HG02623 (cell line): ENCODE results near the gene TSHZ1.

Experiments used
- ATAC-seq: cut with Tn5 transposase; IDR thresholded peaks from one replicate; pipeline ENCODE4 v1.9.1; 2021; ENCODE audit warnings: moderate library complexity; ENCODE audit not compliant: unreplicated experiment

The TSHZ1 gene

GRCh38 chr18:75264926-75265597 lies 54.5 kb downstream of the TSHZ1 start:
- no peak for ATAC-seq

GRCh38 chr18:75265872-75266271 lies 55.3 kb downstream of the TSHZ1 start:
- no peak for ATAC-seq

DNA sequence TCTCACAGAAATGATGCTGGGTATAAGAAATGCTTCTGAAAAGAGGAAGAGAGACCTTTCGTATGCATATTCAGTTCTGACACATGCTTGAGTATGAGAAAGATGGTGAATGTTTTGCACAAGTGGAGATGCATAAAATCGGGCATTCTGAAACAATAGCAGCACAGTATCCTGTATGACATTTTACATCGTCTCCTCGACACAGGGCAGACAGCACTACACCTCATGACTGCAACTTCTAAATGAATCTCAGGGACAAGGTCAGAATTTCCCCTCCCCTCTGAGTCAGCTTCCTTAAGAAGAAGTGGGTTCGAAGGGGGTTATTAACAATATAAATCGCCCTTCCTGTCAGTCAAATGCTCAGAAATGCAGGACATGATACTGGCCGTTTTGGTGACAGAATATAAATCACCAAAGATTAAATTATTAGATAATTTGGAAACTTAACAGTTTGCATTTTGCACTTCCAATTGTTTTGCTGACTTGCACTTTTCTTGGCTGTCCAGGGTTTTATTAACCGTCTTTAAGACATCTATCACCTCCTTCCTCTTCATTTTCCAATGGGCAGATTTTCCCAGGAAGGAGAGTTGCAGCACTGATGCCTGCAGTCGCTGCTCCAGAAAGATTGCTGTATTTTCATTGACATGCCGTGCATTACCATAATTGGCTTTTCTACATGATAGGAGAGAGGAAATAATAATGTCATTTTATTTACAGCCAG lies 57.2 kb downstream of the TSHZ1 start:
- ATAC-seq, result no peak

- no peak for ATAC-seq
Measured at GRCh38 chr18:75268364-75268646, 57.7 kb downstream of the TSHZ1 start.

GRCh38 chr18:75269124-75269680 lies 58.6 kb downstream of the TSHZ1 start:
- no peak for ATAC-seq

DNA sequence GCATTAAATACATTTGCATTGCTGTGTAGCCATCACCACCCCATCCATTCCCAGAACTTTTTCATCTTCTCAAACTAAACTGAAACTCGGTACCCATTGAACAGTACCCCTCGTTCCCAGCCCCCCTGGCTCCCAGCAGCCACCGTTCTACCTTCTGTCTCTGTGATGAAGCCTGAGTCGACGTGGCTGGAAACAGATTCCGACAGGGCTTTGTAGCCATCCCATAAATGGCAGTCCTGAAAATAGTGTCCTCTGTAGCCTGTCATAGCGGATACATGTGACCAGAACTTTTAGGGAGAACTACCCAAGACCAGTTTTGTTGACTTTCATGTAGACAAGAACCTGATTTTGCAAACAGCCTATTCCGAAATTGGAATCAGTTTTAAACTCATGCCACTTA lies 59.1 kb downstream of the TSHZ1 start:
- no peak for ATAC-seq

DNA sequence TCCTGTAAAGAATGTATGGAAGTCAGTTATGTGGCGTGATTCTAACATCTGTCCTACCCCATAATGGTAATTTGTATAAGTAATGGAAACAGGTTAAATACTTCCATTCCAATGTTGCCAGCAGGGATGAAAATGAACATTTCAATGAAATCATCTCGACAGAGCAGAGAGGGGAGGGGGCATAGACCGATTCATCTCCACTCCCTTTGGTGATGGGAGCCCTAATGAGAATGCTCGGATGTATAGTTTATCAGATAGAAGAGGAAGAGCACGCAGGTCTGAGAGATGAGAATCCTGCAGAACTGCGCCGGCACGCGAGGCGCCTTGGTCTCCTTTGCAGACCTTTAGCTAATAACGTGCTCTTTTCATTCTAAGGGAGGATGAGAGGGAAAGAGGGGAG lies 61.4 kb downstream of the TSHZ1 start:
- ATAC-seq, result no peak

- no peak for ATAC-seq
Measured at GRCh38 chr18:75273817-75274216, 63.2 kb downstream of the TSHZ1 start.

GRCh38 chr18:75275226-75275625 lies 64.6 kb downstream of the TSHZ1 start:
- no peak for ATAC-seq

DNA sequence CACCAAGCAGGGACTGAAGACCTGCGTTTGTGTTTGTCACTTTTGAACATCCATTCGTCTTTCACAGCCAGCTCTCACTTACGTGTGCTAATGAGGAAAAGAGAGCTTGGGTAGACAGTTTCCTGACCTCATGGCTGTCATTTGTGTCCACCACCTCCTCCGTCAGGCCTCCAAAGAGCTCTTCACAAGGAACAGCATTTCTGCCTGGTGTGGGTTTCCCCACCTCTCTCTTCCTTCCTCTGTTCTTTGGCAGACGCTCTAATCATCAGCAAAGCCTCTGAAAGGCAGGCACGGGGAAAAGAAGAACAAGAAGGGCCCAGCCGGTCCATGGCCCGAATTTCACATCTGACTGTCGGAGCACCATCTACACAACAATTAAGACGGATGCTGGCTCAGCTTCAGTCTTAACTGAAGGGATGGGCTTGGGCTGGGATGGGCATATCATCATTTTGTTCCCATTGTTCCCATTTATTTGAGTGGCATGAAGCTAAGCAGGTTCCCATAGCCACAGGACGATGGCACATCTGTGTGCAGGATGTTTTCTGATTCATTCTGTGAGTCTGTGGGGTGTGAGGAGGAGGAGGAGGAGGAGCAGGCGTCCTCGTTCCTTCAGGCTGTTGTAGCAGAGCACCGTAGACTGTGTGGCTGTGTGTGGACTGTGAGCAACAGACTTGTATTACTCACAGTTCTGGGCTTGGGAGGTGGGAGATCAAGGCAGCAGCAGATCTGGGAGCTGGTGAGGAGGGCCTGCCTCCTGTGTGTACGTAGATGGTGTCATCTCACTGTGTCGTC lies 66.4 kb downstream of the TSHZ1 start:
- no peak for ATAC-seq

GRCh38 chr18:75277610-75277928 lies 67.0 kb downstream of the TSHZ1 start:
- no peak for ATAC-seq

DNA sequence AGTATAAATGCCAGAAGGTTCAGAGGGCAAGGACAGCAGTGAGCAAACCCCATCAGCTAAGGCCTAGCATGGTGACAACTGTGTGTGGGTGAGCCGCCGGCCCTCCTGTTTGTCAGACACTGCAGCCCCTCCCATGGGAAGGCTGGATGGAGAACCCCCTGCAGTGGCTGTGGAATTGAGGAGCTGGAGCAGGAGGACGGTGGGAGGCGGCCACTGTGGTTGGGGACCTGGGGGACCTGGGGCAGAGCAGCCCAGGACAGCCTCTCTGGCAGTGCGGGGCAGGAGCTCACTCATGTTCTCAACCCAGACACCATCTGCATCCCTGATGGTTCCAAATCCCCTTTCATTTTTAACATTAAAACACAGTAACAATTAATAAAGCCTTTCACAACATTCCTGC lies 68.8 kb downstream of the TSHZ1 start:
- no peak for ATAC-seq

DNA sequence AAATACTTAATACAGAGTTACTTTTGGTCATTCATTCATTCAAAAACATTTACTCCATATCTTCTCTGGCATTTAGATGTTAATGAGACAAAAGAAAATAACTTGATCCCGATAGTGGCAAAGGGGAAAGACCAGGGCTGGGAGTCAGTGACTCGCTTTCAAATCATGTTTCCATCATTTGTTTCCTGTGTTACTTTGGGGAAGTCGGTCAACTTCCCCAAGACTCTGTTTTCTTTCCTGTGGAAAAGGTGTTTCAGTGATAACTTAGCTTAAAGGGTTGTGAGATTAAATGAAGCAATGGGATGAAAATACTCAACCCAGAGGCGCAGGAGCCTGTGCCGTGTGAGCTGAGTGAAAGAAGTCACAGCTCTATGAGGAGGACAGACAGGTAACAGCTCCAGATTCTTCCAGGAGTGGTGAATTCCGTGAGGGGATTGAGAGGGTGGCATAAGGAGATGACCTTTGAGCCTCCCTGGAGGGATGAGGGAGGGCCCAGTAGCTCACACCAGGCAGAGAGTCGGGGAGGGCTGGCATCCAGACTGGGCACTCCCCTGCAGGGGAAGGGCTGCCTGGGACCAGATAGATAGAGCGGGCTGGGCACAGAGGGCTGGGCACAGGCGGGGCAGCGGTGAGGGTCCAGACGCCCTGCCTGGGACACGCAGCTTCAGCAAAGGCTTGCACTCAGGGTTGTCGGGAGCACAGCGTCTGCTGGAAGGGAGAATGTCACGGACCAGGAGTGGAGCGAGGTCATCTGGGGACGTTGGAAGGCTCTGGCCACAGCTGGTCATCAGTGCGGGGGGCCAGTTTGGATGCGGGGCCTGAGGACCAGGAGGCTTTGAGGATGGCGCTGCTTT lies 70.1 kb downstream of the TSHZ1 start:
- ATAC-seq, result no peak

- no peak for ATAC-seq
Measured at GRCh38 chr18:75282746-75283145, 72.1 kb downstream of the TSHZ1 start.

DNA sequence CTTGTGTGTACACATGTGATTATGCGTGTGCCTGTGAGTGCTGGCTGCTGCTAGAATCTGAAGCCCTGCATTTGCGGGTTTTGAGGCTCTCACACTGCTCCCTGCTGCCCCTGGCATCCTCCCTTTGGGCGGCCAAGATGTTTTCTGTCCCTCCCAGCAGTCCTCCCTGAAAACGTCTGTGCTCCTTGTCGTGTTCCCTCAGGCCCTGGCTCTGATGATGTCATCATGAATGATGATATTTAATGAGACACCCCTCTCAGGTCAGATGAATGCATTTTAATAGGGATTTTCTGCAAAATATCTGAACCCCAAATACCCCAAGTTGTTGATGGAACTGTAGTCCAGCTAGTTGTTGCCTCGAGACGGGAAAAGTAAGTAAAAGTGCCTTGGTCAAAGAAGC lies 73.1 kb downstream of the TSHZ1 start:
- no peak for ATAC-seq

GRCh38 chr18:75284566-75284965 lies 74.0 kb downstream of the TSHZ1 start:
- no peak for ATAC-seq

DNA sequence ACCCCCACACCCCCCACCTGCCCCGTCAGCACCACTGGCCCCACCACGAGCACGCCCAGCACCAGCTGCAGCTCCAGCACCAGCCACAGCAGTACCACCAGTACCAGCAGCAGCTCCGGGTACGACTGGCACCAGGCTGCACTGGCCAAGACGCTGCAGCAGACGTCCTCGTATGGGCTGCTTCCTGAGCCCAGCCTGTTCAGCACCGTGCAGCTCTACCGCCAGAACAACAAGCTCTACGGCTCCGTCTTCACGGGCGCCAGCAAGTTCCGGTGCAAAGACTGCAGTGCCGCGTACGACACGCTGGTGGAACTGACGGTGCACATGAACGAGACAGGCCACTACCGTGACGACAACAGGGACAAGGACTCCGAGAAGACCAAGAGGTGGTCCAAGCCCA lies 75.3 kb downstream of the TSHZ1 start:
- no peak for ATAC-seq

DNA sequence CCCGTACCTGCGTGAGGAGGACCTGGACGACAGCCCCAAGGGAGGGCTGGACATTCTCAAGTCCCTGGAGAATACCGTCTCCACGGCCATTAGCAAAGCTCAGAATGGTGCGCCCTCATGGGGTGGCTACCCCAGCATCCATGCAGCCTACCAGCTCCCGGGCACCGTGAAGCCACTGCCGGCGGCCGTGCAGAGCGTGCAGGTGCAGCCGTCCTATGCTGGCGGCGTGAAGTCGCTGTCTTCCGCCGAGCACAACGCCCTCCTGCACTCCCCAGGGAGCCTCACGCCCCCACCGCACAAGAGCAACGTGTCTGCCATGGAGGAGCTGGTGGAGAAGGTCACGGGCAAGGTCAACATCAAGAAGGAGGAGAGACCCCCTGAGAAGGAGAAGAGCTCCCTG lies 76.4 kb downstream of the TSHZ1 start:
- no peak for ATAC-seq

GRCh38 chr18:75287700-75288099 lies 77.1 kb downstream of the TSHZ1 start:
- no peak for ATAC-seq

DNA sequence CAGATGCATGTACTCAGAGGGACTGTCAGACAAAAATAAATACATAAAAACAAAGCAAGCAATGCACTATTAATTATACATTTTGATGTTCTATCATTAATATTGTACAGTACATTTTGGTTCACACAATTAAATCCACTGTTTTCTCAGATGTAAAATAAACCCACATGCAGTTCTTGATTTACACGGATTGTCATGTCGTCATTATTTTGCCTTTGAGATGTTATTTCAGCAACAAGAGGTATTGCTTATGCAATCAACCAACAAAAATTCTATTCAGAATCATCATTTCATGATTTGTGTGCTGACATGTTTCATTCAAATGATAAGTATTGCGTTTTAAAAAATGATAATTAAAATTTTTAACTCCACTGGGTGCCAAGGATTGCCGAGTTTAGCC lies 79.2 kb downstream of the TSHZ1 start:
- ATAC-seq, result no peak

DNA sequence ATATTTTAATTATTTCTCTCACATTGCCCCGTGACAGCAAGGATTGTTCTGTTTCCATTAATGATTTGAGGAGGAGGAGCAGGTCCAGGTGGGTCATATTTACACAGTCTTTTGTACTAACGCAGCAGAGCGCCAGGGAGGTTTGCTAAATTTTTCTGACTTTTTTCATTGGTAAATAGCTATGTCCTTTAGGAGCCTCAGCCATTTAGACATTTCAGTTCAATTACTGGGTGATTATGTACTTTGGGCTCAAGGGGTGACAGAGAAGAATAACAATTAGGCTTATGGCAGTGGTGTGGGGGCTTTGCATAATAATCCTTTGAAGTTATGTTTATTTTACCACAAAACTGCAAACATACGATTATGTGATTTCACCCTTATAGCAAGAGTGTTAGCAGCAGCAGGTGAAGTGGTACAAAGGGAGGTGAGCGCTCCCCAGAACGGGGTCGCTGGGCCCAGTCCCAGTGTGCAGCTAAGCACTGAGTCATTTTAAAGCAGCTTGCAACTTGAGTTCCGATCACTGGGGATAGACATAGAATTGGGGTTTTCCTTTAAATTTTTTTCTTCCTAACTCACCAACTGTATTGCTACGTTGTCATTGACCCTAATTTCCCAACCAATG lies 80.3 kb downstream of the TSHZ1 start:
- no peak for ATAC-seq
